ENCODE data around the gene ZNF490. TPM values are rescaled to one million over a fixed set of nuclear protein-coding genes. Genes with fewer than 3 reads are reported as not detected.

ZNF490 gene
- total RNA-seq (1 to 10 TPM; 3.7 to 8.9 (median 5.3) TPM), polyA plus RNA-seq (1 to 10 TPM in 1 of 2 donors, under 1 TPM in 1; 0.91 to 1.1 TPM)
- long read RNA-seq, donor 1, full-length matches to known transcripts: 3 of 3 reads
- long read RNA-seq, donor 1, partial matches to known transcripts: 0 of 3 reads
- long read RNA-seq, donor 1, other reads (novel, unspliced or antisense): 0 of 3 reads
- long read RNA-seq, donor 2, full-length matches to known transcripts: 3 of 4 reads
- long read RNA-seq, donor 2, partial matches to known transcripts: 0 of 4 reads
- long read RNA-seq, donor 2, other reads (novel, unspliced or antisense): 1 of 4 reads
- long read RNA-seq, donor 3, full-length matches to known transcripts: 3 of 5 reads
- long read RNA-seq, donor 3, partial matches to known transcripts: 0 of 5 reads
- long read RNA-seq, donor 3, other reads (novel, unspliced or antisense): 2 of 5 reads

DNA sequence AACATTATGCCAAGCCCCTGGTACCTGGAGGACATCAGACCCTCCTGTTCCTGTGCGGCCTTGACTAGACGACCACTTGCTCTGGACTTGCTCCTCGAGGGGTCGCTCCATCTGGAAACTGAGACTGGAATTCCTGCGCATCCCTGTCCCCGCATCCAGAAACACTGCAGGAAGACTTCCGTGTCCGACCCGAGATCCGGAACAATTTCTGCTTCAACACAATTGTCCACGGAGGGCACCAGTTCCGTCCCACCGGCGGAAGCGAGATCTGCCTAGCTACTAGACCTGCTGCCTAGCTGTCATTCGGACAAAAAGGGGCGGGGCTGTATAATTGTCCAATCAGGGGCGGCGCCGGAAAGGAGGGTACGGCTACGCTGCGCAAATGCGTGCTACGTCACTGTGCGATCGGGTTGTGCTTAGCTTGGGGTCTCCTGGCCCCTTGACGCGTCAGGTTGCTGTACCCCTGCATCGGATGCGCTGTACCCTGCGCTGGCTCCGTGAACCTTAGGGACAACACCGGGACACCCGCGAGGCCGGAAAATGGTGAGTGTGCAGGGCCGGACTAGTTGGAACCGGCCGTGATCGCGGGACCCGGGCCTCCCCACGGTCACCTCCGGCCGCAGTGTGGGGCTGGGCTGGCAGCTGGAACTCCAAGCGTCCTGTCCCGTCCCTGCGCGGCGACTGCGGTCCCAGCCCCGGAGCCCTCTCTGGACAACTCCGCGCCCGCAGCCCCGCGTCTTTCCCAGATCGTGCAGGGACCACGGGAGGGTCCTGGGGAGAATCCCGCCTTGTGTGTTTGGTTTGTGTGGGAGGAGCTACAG, at the start of gene ZNF490, which contains the start of gene ZNF791:
Gene ZNF490 (minus strand): TSS at position 274 of the 821 bp plus-strand sequence. CDS start 133 bp downstream, at position 141.
Gene ZNF791 (plus strand): TSS at position 381 of the 821 bp plus-strand sequence. CDS start 160 bp downstream, at position 541.
- no peaks in the 10 kb centered on the region for H3K27me3 ChIP-seq
- ATAC-seq (peak; percentile 99), DNase-seq (peak; percentile 97 to 99 (median 99))
- no peaks in the 10 kb centered on the region for H3K9me3 ChIP-seq
- H3K4me3 ChIP-seq: peak within 1 kb of the TSS; percentile 77 to 99 (median 90)
- peaks cover 0 to 67% (median 40%) of the 10 kb centered on the region in 9 donors for H3K36me3 ChIP-seq
- TF ChIP-seq, protein P1, sequence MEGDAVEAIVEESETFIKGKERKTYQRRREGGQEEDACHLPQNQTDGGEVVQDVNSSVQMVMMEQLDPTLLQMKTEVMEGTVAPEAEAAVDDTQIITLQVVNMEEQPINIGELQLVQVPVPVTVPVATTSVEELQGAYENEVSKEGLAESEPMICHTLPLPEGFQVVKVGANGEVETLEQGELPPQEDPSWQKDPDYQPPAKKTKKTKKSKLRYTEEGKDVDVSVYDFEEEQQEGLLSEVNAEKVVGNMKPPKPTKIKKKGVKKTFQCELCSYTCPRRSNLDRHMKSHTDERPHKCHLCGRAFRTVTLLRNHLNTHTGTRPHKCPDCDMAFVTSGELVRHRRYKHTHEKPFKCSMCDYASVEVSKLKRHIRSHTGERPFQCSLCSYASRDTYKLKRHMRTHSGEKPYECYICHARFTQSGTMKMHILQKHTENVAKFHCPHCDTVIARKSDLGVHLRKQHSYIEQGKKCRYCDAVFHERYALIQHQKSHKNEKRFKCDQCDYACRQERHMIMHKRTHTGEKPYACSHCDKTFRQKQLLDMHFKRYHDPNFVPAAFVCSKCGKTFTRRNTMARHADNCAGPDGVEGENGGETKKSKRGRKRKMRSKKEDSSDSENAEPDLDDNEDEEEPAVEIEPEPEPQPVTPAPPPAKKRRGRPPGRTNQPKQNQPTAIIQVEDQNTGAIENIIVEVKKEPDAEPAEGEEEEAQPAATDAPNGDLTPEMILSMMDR (IDR thresholded peaks at IDR 0.05): peak in 2 of 12 donors; percentile 17 to 22
- TF ChIP-seq POLR2A (IDR thresholded peaks at IDR 0.05): peak; percentile 81 to 83
- peaks cover 0 to 53% (median 29%) of the 10 kb centered on the region in 12 donors for H3K4me1 ChIP-seq
- intact Hi-C loops (cut with DNase I): loop anchor here in 3 of 10 donors (1.0 to 10.0 kb wide), 3 partner anchors 59 to 686 kb away; partner anchors contain the start of genes ZNF564 (in 1 of the 3) and ZNF700 (in 1 of the 3)
- peak within 1 kb of the TSS; percentile 82 to 99 (median 98) for H3K27ac ChIP-seq
- 0 to 1% (median 1%) methylated on average over 41 to 61 of the region's 61 CpGs for WGBS, 4 donors

- ATAC-seq (peak in 1 of 4 donors; percentile 20), DNase-seq (no peak)
- Histone ChIP-seq H3K9me3 (no peaks in the 10 kb centered on the region), H3K27ac (no peak overlapping the region), H3K36me3 (peaks cover 0 to 93% (median 67%) of the 10 kb centered on the region in 9 donors), H3K4me1 (no peaks in the 10 kb centered on the region), H3K27me3 (no peaks in the 10 kb centered on the region), H3K4me3 (no peak overlapping the region)
- 95 to 98% (median 96%) methylated on average over 21 to 22 of the region's 22 CpGs for WGBS, 4 donors
- intact Hi-C loops (cut with DNase I): no loop called here
- TF ChIP-seq, protein P1 (IDR thresholded peaks at IDR 0.05): no peak
- TF ChIP-seq POLR2A (IDR thresholded peaks at IDR 0.05): no peak
These were observed 47.4 kb upstream of the ZNF490 start for GRCh38 chr19:12657966-12658365.

DNA sequence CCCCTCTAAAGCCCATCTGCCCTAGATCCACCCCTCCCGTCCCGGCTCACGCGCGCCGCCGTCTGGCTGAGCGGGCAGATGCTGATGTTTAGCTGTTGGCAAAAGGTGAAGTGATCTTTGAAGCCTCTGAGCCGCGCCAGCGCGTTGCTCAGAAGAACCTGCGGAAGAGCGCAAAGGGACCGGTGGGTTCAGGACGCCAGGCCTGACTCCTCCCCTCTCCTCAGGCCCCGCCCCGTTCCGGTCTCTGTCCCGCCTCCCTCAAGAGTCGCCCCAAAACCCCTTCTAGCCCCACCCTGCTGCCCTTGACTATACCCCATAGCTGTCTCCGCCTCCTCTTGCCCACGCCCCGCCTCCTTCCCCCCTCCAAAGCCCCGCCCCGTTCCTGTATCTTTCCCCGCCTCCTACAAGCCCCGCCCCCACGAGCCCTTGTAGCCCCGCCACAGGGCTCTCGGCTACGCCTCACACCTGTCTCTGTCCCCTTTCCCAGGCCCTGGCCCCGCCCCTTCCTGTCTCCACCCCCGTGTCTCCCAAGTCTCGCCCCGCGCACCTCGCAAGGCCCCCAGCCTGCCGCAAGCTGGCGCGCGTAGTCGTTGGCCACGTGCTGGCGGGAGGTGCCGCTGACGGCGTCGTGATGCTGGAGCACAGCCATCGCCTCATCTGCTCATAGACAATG, 46.4 kb upstream of the ZNF490 start:
- Histone ChIP-seq H3K27ac (no peak overlapping the region), H3K9me3 (no peaks in the 10 kb centered on the region), H3K4me3 (no peak overlapping the region), H3K36me3 (peaks cover 0 to 87% (median 62%) of the 10 kb centered on the region in 9 donors), H3K4me1 (no peaks in the 10 kb centered on the region), H3K27me3 (no peaks in the 10 kb centered on the region)
- peak in 2 of 4 donors; percentile 33 for ATAC-seq
- no peak for DNase-seq
- WGBS, 4 donors: 60 to 69% (median 67%) methylated on average over 50 of the region's 50 CpGs
- TF ChIP-seq, protein P1 (IDR thresholded peaks at IDR 0.05): no peak
- TF ChIP-seq POLR2A (IDR thresholded peaks at IDR 0.05): no peak
- intact Hi-C loops (cut with DNase I): no loop called here
